GM21367 (cell line): Measurements from ENCODE around the gene FOXA2.

Experiments used
- ATAC-seq: cut with Tn5 transposase; IDR thresholded peaks from one replicate; pipeline ENCODE4 v1.9.1; 2021; ENCODE audit not compliant: unreplicated experiment

The FOXA2 gene

GRCh38 chr20:22542427-22542826 is 41.9 kb downstream of the FOXA2 start:
- ATAC-seq = no peak

- ATAC-seq = no peak
Measured at GRCh38 chr20:22540832-22541231, 43.5 kb downstream of the FOXA2 start.

- ATAC-seq = no peak
Measured at GRCh38 chr20:22536956-22537756, 47.2 kb downstream of the FOXA2 start.

- no peak for ATAC-seq
Measured at GRCh38 chr20:22536141-22536828, 48.1 kb downstream of the FOXA2 start.

GRCh38 chr20:22535483-22535882 is 48.9 kb downstream of the FOXA2 start:
- no peak for ATAC-seq

- no peak for ATAC-seq
Measured at GRCh38 chr20:22533823-22534751, 50.3 kb downstream of the FOXA2 start.

GRCh38 chr20:22532598-22532997 is 51.8 kb downstream of the FOXA2 start:
- no peak for ATAC-seq

GRCh38 chr20:22531756-22532155 is 52.6 kb downstream of the FOXA2 start:
- no peak for ATAC-seq

- no peak for ATAC-seq
Measured at GRCh38 chr20:22531056-22531615, 53.2 kb downstream of the FOXA2 start.
